Thyroid gland (tissue), 4 donors: ENCODE results near the gene DDX55.

ENCODE experiments used
- CTCF ChIP-seq, 6 experiments: fragments of 200-600 bp in 3 of 6; fragments of 450-650 bp in 3 of 6; sonication (generic) in 3 of 6; IDR thresholded peaks; one replicate each; pipeline ENCODE4 v1.5.1; 2016 to 2019; ENCODE audit warnings: antibody characterized with exemption in 6 of 6, mild to moderate bottlenecking in 2 of 6, inconsistent platforms in 1 of 6, moderate library complexity in 1 of 6
- POLR2A ChIP-seq, 2 donors: fragments of 450-650 bp; IDR thresholded peaks; one replicate each; pipeline ENCODE4 v1.6.1; 2017; ENCODE audit warnings: antibody characterized with exemption in 2 of 2, mild to moderate bottlenecking in 2 of 2, moderate library complexity in 1 of 2

- TF ChIP-seq CTCF (IDR thresholded peaks at IDR 0.05) (no peak), POLR2A (IDR thresholded peaks at IDR 0.05) (no peak)
Measured at GRCh38 chr12:123614110-123614509, 12.2 kb downstream of the DDX55 start.
